Skeletal muscle satellite cell (primary cell): ENCODE measurements around the gene TLE2.
"Not testable (repeated sequence)": the region's sequence is repeated elsewhere in the genome, so short reads cannot be mapped to it uniquely, and the experiment has no call there.

Experiments
- H3K27me3 ChIP-seq: 2 replicates; pipeline ENCODE4 v1.7.0; 2013; ENCODE audit warnings: low read length; ENCODE audit not compliant: control insufficient read depth, insufficient read depth
- H3K36me3 ChIP-seq: 2 replicates; pipeline ENCODE4 v1.7.0; 2013; ENCODE audit warnings: mild to moderate bottlenecking, control low read depth, low read length; ENCODE audit not compliant: insufficient read depth
- H3K4me1 ChIP-seq: 2 replicates; pipeline ENCODE4 v1.7.0; 2013; ENCODE audit warnings: low read length; ENCODE audit not compliant: control insufficient read depth, insufficient read depth
- H3K4me2 ChIP-seq: 2 replicates; pipeline ENCODE4 v1.7.0; 2013; ENCODE audit warnings: mild to moderate bottlenecking, low read length
- H3K4me3 ChIP-seq: 2 replicates; pipeline ENCODE4 v1.7.0; 2013; ENCODE audit warnings: low read length
- H3K9ac ChIP-seq: 2 replicates; pipeline ENCODE4 v1.7.0; 2013; ENCODE audit warnings: mild to moderate bottlenecking, low read depth, low read length, moderate library complexity
- H3K9me3 ChIP-seq: replicated peaks from 2 replicates; pipeline ENCODE4 v1.7.0; 2013; ENCODE audit warnings: mild to moderate bottlenecking, control low read depth, low read length

Gene TLE2

DNA sequence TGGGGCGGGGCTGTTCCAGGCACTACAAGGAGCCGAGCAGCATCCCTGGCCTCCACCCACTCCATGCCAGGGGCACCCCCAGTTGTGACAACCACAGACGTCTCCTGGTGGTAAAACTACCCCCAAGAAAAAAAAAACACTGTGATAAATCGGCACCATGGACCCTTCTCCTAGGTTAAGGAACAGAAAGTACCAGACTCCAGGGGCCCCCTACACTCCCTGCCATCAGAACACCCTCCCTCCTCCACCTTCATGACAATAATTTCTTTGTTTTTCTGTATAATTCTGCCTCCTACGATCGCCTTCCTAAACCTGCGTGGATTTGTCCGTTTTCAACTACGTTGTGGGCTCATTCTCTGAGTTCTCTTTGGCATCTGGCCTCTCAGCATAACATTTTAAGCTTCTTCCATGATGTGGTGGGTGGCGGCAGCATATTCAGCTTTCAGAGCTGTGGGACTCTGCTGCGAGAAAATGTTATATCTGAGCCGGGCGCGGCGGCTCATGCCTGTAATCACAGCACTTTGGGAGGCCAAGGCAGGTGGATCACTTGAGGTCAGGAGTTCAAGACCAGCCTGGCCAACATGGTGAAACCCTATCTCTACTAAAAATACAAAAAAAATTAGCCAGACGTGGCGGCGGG is 8.6 kb downstream of the TLE2 start:
- H3K4me3 ChIP-seq, result no peak overlapping the region
- no peaks in the 10 kb centered on the region for H3K9me3 ChIP-seq
- H3K4me2 ChIP-seq, result no peak overlapping the region
- no peaks in the 10 kb centered on the region for H3K36me3 ChIP-seq
- H3K27me3 ChIP-seq, result peaks cover 9% of the 10 kb centered on the region
- no peak overlapping the region for H3K9ac ChIP-seq
- no peaks in the 10 kb centered on the region for H3K4me1 ChIP-seq

DNA sequence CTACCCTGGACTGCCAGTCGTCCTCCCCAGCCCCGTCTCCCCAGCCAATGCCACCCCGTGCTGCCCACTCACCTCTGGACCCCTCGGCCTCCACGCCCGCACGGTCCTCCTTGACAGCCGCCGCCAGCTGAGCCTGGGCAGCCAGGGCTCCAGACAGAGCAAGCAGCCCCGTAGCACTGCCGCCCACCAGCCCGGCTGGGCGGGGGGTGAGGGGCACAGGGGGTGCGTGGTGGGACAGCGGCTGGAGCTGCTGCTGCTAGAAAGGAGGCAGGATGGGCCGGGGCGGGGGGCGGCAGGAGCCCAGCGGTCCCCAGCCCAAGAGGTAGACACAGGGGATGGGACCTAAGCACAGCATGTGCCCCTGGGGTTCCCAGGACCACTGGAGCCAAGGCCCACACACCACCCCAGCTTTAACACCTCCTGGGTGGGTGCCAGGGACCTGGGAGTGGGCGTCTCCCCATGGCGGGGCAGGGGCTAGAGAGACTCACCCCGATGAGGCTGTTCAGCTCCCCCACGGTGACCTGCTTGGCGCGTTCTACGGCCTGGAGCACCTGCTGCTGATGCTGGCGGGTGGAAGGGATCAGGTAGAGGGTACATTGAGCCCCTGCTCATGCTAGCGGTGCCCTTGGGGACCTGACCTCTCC is 9.7 kb downstream of the TLE2 start:
- Histone ChIP-seq H3K4me1 (no peaks in the 10 kb centered on the region), H3K4me3 (no peak overlapping the region), H3K36me3 (no peaks in the 10 kb centered on the region), H3K9me3 (no peaks in the 10 kb centered on the region), H3K4me2 (no peak overlapping the region), H3K9ac (no peak overlapping the region), H3K27me3 (peaks cover under 1% of the 10 kb centered on the region)

DNA sequence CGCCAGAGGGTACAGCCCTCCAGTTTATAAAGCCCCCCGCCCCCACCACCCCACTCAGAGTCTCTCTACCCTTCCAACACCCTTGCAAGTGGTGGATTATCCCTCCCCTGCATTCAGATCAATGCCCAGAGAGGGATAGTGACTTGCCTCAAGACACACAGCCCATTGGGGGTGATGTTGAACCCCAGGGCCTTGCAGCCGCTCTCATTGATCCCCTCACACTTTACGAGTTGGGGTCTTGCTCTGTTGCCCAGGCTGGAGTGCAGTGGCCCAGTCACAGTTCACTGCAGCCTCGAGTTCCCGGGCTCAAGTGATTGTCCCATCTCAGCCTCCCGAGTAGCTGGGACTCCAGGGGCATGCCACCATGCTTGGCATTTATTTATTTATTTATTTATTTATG is 11.2 kb downstream of the TLE2 start:
- no peaks in the 10 kb centered on the region for H3K36me3 ChIP-seq
- no peaks in the 10 kb centered on the region for H3K9me3 ChIP-seq
- H3K4me2 ChIP-seq, result no peak overlapping the region
- no peak overlapping the region for H3K9ac ChIP-seq
- H3K4me3 ChIP-seq, result no peak overlapping the region
- H3K27me3 ChIP-seq, result peaks cover 3% of the 10 kb centered on the region
- no peaks in the 10 kb centered on the region for H3K4me1 ChIP-seq

DNA sequence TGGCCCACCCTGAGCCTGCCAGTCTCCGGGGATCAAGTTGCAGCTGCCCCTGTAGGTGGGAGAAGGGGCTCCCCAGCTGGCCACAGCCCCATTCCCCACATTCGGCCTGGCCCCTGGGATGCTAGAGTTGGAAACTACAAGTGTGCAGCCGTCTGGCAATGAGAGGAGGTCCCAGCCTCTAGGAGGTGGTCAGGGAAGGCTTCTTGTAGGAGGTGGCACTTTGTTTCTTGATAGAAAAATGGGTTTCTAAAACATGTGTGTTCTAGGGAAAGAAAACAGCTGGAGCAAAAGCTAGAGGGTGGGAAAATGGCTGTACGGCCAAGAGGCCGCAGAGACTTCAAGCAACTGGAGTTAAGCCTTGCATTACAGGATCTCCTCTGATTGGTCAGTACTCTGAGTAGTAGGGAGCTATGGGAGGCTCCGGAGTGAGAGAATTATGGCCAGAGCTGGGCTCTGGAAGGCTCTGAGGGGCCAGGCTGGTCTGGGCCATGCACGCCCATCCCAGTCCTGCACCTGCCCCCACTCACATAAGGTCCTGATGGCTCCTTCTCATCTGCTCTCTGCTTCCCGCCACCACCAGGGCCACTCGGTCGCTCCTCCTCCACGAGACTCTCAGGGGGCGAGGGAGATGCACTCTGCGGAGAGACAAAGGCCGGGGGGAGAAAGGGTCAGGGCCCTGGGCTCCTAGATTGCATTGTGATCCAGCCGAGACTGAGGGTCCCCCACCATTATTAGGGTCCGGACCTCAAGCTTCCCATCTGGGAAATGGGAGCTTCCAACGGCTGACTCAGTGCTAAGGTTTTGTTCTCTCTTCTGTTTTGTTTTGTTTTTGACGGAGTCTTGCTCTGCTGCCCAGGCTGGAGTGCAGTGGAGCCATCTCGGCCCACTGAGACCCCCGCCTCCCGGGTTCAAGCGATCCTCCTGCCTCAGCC is 13.7 kb downstream of the TLE2 start:
- no peak overlapping the region for H3K4me2 ChIP-seq
- H3K9me3 ChIP-seq, result no peaks in the 10 kb centered on the region
- H3K4me1 ChIP-seq, result no peaks in the 10 kb centered on the region
- H3K27me3 ChIP-seq, result peaks cover 11% of the 10 kb centered on the region
- no peaks in the 10 kb centered on the region for H3K36me3 ChIP-seq
- H3K4me3 ChIP-seq, result no peak overlapping the region
- no peak overlapping the region for H3K9ac ChIP-seq

DNA sequence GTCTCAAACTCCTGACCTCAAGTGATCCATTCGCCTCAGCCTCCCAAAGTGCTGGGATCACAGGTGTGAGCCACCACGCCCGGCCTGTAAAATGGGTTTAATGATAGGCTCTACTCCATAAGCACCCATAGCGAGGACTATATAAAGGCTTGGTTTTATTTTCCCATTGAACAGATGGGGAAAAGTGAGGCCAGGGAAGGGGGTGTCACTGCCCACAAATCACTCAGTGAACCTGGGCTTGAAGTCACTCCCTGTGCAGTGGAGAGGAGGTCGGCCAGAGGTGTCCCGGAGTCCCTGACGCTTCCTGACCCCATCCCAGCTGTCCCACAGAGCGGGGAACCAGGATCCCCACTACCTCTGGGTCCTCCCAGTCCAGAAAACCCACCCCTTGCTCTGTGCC is 14.9 kb downstream of the TLE2 start:
- Histone ChIP-seq H3K4me1 (no peaks in the 10 kb centered on the region), H3K36me3 (no peaks in the 10 kb centered on the region), H3K9ac (no peak overlapping the region), H3K4me3 (no peak overlapping the region), H3K9me3 (no peaks in the 10 kb centered on the region), H3K27me3 (peaks cover 11% of the 10 kb centered on the region), H3K4me2 (no peak overlapping the region)

DNA sequence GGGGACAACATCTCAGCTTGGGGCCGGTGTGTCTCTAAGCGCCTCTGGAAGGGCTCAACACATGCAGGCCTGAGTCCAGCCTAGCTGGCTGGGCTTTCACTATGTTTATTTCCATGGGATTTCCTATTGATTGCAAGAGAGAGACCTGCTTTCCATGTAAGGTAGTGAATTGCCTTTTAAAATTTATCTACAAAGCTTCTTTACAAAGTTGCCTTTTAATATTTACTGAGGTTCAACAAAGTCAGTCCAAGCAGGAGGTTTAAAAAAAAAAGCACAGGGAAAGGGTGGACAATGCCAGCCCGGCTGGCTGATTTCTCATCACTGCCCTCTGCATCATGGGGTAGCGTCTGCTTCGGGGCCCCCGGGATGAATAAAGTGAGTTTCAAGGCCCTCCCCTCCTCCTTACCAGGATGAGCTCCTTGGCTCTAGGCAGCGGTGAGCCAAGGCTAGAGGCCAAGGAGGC is 15.8 kb downstream of the TLE2 start:
- Histone ChIP-seq H3K9me3 (no peaks in the 10 kb centered on the region), H3K4me1 (no peaks in the 10 kb centered on the region), H3K4me3 (no peak overlapping the region), H3K27me3 (peaks cover 16% of the 10 kb centered on the region), H3K9ac (no peak overlapping the region), H3K36me3 (no peaks in the 10 kb centered on the region), H3K4me2 (no peak overlapping the region)

DNA sequence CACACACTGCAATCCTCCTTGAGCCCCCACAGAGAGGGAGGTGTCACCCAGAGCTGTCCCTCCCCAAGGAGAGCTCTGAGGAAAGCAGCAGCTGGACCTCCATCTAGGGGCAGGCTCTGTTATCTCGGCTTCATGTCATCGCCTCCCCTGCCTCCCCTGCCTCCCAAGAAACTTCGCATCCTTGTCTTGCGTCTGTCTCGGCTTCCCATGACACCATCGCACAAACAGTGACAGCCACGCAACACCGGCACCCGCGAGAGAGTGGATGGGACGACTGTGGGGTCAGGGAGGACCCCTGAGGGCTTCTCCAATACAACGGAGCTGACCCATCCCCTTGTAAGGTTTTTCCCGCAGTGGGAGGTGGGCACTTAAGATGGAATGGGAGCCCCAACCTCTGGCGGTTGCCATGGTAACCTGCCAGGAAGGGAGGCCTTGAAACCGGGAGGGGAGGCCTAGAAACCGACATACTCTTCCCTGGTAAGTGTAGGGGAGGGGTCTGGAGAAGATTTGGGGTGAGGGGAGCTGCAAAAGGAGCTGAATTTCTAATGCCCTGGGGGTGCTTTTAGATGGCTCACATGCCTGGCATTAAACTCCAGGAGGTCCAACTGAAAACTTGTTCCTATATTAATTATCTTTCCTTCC is 16.3 kb downstream of the TLE2 start:
- H3K4me2 ChIP-seq, result no peak overlapping the region
- H3K27me3 ChIP-seq, result peaks cover 16% of the 10 kb centered on the region
- no peaks in the 10 kb centered on the region for H3K4me1 ChIP-seq
- no peaks in the 10 kb centered on the region for H3K36me3 ChIP-seq
- no peaks in the 10 kb centered on the region for H3K9me3 ChIP-seq
- no peak overlapping the region for H3K4me3 ChIP-seq
- H3K9ac ChIP-seq, result no peak overlapping the region

DNA sequence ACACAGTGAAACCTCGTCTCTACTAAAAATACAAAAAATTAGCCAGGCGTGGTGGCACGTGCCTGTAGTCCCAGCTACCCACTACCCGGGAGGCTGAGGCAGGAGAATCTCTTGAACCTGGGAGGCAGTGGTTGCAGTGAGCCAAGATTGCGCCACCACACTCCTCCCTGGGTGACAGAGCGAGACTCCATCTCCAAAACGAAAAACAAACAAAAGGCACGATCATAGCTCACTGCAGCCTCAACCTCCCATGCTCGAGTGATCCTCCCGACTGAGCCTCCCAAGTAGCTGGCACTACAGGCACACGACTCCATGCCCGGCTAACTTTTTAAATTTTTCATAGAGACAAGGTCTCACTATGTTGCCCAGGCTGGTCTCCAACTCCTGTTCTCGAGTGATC is 17.0 kb downstream of the TLE2 start:
- not testable (repeated sequence) for H3K4me1 ChIP-seq, H3K4me2 ChIP-seq, H3K4me3 ChIP-seq, H3K9ac ChIP-seq, H3K36me3 ChIP-seq, H3K9me3 ChIP-seq
- peaks cover 16% of the 10 kb centered on the region for H3K27me3 ChIP-seq

DNA sequence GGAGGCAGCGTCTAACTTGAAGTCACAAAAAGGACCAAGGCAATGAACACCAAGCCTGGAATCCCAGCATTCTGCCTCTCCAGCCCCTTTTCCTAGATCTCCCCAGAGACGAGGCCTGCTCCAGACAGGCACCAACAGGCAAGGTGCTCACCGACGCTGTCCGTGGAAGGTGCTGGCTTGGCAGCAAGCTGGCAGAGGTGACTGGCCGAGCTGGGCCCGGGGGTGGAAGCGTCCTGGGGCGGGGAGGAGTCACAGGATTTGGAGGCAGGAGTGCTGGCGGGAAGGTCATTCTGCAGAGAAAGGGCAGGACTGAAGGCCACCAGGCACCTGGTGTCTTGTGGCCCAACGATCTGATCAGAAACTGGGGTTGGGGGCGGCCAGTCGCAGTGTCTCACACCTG is 18.2 kb downstream of the TLE2 start:
- Histone ChIP-seq H3K27me3 (peaks cover 16% of the 10 kb centered on the region), H3K9me3 (no peaks in the 10 kb centered on the region), H3K9ac (no peak overlapping the region), H3K4me3 (no peak overlapping the region), H3K36me3 (no peaks in the 10 kb centered on the region), H3K4me1 (no peaks in the 10 kb centered on the region), H3K4me2 (no peak overlapping the region)

DNA sequence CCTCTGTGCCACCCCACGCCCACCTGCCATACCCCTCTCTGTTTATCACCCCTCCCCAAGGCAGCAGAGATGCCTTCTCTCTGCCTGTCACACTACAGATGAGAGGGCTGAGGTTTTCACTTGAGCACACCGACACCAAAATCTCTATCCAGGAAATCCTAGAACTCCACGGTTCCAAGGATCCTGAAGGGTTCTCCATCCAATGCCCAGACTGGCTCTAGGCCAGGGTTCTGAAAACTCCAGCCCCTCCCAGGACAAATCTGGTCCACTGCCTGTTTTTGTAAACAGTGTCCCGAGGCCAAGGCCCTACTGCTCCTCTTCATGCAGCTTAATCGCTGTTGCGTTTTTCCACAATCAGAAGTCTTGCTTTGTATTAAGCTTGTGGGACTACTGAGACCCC is 20.1 kb downstream of the TLE2 start:
- no peak overlapping the region for H3K4me2 ChIP-seq
- H3K27me3 ChIP-seq, result peaks cover 25% of the 10 kb centered on the region
- no peaks in the 10 kb centered on the region for H3K9me3 ChIP-seq
- no peak overlapping the region for H3K9ac ChIP-seq
- H3K4me3 ChIP-seq, result no peak overlapping the region
- no peaks in the 10 kb centered on the region for H3K4me1 ChIP-seq
- H3K36me3 ChIP-seq, result no peaks in the 10 kb centered on the region

DNA sequence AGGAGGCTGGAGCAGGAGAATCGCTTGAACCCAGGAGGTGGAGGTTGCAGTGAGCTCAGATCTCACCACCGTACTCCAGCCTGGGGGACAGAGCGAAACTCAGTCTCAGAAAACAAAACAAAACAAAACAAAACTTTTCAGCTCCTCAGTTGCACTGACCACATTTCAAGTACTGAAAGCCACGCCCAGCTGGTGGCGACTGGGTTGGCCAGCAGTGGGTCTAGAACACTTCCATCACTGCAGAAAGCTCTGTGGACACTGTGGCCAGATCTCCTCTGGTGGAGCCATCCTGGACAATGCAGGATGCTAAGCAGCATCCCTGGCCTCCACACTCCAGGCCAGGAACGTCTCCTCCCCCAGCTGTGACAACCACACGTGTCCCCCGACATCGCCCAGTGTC is 21.1 kb downstream of the TLE2 start:
- Histone ChIP-seq H3K27me3 (peaks cover 23% of the 10 kb centered on the region), H3K9ac (no peak overlapping the region), H3K9me3 (no peaks in the 10 kb centered on the region), H3K36me3 (no peaks in the 10 kb centered on the region), H3K4me3 (no peak overlapping the region), H3K4me2 (no peak overlapping the region), H3K4me1 (no peaks in the 10 kb centered on the region)
